WTC11 (cell line): Measurements from ENCODE around the gene TUBGCP6. TPM values are rescaled to one million over a fixed set of nuclear protein-coding genes. Genes with fewer than 3 reads are reported as not detected.

Experiments
- ATAC-seq: fragments of 200-7000 bp; cut with Tn5 transposase; 2 replicates; pipeline ENCODE4 v1.10.0; 2021; ENCODE audit warnings: mild to moderate bottlenecking, moderate library complexity
- CTCF ChIA-PET: fragments of 300-600 bp; sonication (Branson Sonifier 250); formaldehyde crosslinking; loops from one replicate; lab custom pipeline; 2021; ENCODE audit warnings: antibody characterized with exemption; lab: Charles Lee
- POLR2A ChIA-PET: fragments of 350-600 bp; sonication (Branson Sonifier 250); formaldehyde crosslinking; loops from one replicate; lab custom pipeline; 2021; ENCODE audit warnings: antibody characterized with exemption; lab: Charles Lee
- DNase-seq: peaks from one replicate; pipeline ENCODE4 v3.0.0; 2021; ENCODE audit warnings: low spot score
- H3K27ac Mint-ChIP-seq: 2 replicates; pipeline ENCODE4 v1.8.0; 2021; ENCODE audit warnings: mixed read lengths
- H3K27me3 Mint-ChIP-seq: 2 replicates; pipeline ENCODE4 v1.8.0; 2021; ENCODE audit warnings: low read depth, mild to moderate bottlenecking, moderate library complexity, mixed read lengths
- H3K36me3 Mint-ChIP-seq: 2 replicates; pipeline ENCODE4 v1.8.0; 2021; ENCODE audit warnings: mixed read lengths
- H3K4me1 Mint-ChIP-seq: 2 replicates; pipeline ENCODE4 v1.8.0; 2022; ENCODE audit warnings: mixed read lengths
- H3K4me3 Mint-ChIP-seq: 2 replicates; pipeline ENCODE4 v1.8.0; 2021; ENCODE audit warnings: mild to moderate bottlenecking, moderate library complexity, mixed read lengths
- H3K9me3 Mint-ChIP-seq: 2 replicates; pipeline ENCODE4 v1.8.0; 2021; ENCODE audit warnings: mixed read lengths
- CREB1 ChIP-seq: sonication (generic); formaldehyde crosslinking; IDR thresholded peaks from 2 replicates; pipeline ENCODE4 v1.8.0; 2023; ENCODE audit warnings: mild to moderate bottlenecking, missing genetic modification reagents
- CTCF ChIP-seq: fragments of 200-600 bp; IDR thresholded peaks from 2 replicates; pipeline ENCODE4 v1.8.0; 2022; ENCODE audit warnings: antibody characterized with exemption
- ESRRA ChIP-seq: sonication (generic); formaldehyde crosslinking; IDR thresholded peaks from 2 replicates; pipeline ENCODE4 v1.8.1; 2022; ENCODE audit warnings: mild to moderate bottlenecking, missing genetic modification reagents, borderline replicate concordance
- FOXJ3 ChIP-seq: sonication (generic); formaldehyde crosslinking; IDR thresholded peaks from 2 replicates; pipeline ENCODE4 v1.9.0; 2021; ENCODE audit warnings: missing genetic modification reagents, mild to moderate bottlenecking, borderline replicate concordance
- FOXP4 ChIP-seq: sonication (generic); formaldehyde crosslinking; IDR thresholded peaks from 2 replicates; pipeline ENCODE4 v1.8.0; 2022; ENCODE audit warnings: mild to moderate bottlenecking, missing genetic modification reagents
- GRHL2 ChIP-seq: fragments of 250-450 bp; sonication (Bioruptor Pico); IDR thresholded peaks from 2 replicates; pipeline ENCODE4 v1.8.0; 2022; ENCODE audit warnings: mild to moderate bottlenecking, moderate library complexity; ENCODE audit not compliant: insufficient replicate concordance, severe bottlenecking
- HMGA2 ChIP-seq: fragments of 250-450 bp; sonication (Bioruptor Pico); IDR thresholded peaks from 2 replicates; pipeline ENCODE4 v1.4.0; 2021; ENCODE audit warnings: mild to moderate bottlenecking, moderate library complexity
- JUN ChIP-seq: sonication (generic); formaldehyde crosslinking; IDR thresholded peaks from 2 replicates; pipeline ENCODE4 v1.8.0; 2023; ENCODE audit warnings: mild to moderate bottlenecking, missing genetic modification reagents
- KAT7 ChIP-seq: sonication (generic); formaldehyde crosslinking; IDR thresholded peaks from 2 replicates; pipeline ENCODE4 v1.8.1; 2023; ENCODE audit warnings: missing genetic modification reagents, mild to moderate bottlenecking, borderline replicate concordance
- NR1H2 ChIP-seq: sonication (generic); formaldehyde crosslinking; IDR thresholded peaks from 2 replicates; pipeline ENCODE4 v1.9.0; 2021; ENCODE audit warnings: mild to moderate bottlenecking, moderate library complexity, missing genetic modification reagents
- NR2C2 ChIP-seq: sonication (generic); formaldehyde crosslinking; IDR thresholded peaks from 2 replicates; pipeline ENCODE4 v1.8.0; 2022; ENCODE audit warnings: mild to moderate bottlenecking, missing genetic modification reagents
- NR3C1 ChIP-seq: sonication (generic); formaldehyde crosslinking; conservative IDR thresholded peaks from 2 replicates; pipeline ENCODE4 v1.8.1; 2023; ENCODE audit warnings: low read depth, mild to moderate bottlenecking, missing genetic modification reagents
- PRDM15 ChIP-seq: sonication (generic); formaldehyde crosslinking; IDR thresholded peaks from 2 replicates; pipeline ENCODE4 v1.8.0; 2022; ENCODE audit warnings: missing genetic modification reagents
- SMAD3 ChIP-seq: sonication (generic); formaldehyde crosslinking; IDR thresholded peaks from 2 replicates; pipeline ENCODE4 v1.8.0; 2022; ENCODE audit warnings: missing genetic modification reagents, mild to moderate bottlenecking, borderline replicate concordance
- TCF7 ChIP-seq: sonication (generic); formaldehyde crosslinking; IDR thresholded peaks from 2 replicates; pipeline ENCODE4 v1.8.0; 2022; ENCODE audit warnings: mild to moderate bottlenecking, low read depth, missing genetic modification reagents, moderate library complexity
- USF2 ChIP-seq: sonication (generic); formaldehyde crosslinking; IDR thresholded peaks from 2 replicates; pipeline ENCODE4 v1.8.1; 2023; ENCODE audit warnings: mild to moderate bottlenecking, missing genetic modification reagents, moderate library complexity
- ZNF121 ChIP-seq: sonication (generic); formaldehyde crosslinking; IDR thresholded peaks from 2 replicates; pipeline ENCODE4 v1.8.0; 2023; ENCODE audit warnings: missing genetic modification reagents
- ZNF263 ChIP-seq: sonication (generic); formaldehyde crosslinking; IDR thresholded peaks from 2 replicates; pipeline ENCODE4 v1.8.1; 2022; ENCODE audit warnings: low read depth, mild to moderate bottlenecking, moderate library complexity, missing genetic modification reagents
- ZNF512 ChIP-seq: sonication (generic); formaldehyde crosslinking; IDR thresholded peaks from 2 replicates; pipeline ENCODE4 v1.8.1; 2022; ENCODE audit warnings: missing genetic modification reagents, borderline replicate concordance
- total RNA-seq: library from RNA; stranded (reverse); gene quantifications from 3 replicates; pipeline ENCODE4 v1.2.3, GENCODE V29; 2021

TUBGCP6 gene
- total RNA-seq, 1 experiment from 2014 or later = 45.4 TPM

- no peak for TF ChIP-seq ZNF512 (CRISPR knock-in tag)
Observed at GRCh38 chr22:50270666-50271394, 26.0 kb upstream of the TUBGCP6 start (continued).

- no peak for TF ChIP-seq ZNF121 (CRISPR knock-in tag)
- no peak for TF ChIP-seq FOXJ3
- TF ChIP-seq NR1H2 (CRISPR knock-in tag) = no peak
- Mint-ChIP-seq H3K36me3 (peaks cover 4% of the 10 kb centered on the region), H3K27me3 (peaks cover 53% of the 10 kb centered on the region), H3K9me3 (no peaks in the 10 kb centered on the region), H3K27ac (no peak within 1 kb of the TSS), H3K4me3 (peak within 1 kb of the TSS; percentile 57), H3K4me1 (no peaks in the 10 kb centered on the region)
- ChIA-PET POLR2A (interaction anchor here (1.5 kb wide), 1 partner anchor 24 kb away, joined by 3 read pairs; no protein-coding TSS in a partner anchor), CTCF (interaction anchor here (1.0 kb wide), 1 partner anchor 79 kb away, joined by 4 read pairs; no protein-coding TSS in a partner anchor)
- peak; percentile 5; the same call in 1 of the 2 replicates for ATAC-seq
- peak; percentile 35 for DNase-seq
Observed at GRCh38 chr22:50269970-50270665, 25.3 kb upstream of the TUBGCP6 start, which contains the start of gene MAPK11. MAPK11 (minus strand) TSS chr22:50270380; CDS start chr22:50270292, 88 bp downstream.

- ChIA-PET POLR2A (interaction anchor here (1.5 kb wide), 1 partner anchor 24 kb away, joined by 3 read pairs; no protein-coding TSS in a partner anchor), CTCF (interaction anchor here (0.6 to 1.4 kb wide), 4 partner anchors 18 to 79 kb away, joined by 3 to 4 read pairs (median 4); partner anchors contain the start of gene HDAC10)
- peak overlapping the region; percentile 57 for H3K4me3 Mint-ChIP-seq
- DNase-seq (no peak), ATAC-seq (no peak)
- H3K27ac Mint-ChIP-seq = no peak overlapping the region
- peaks cover 54% of the 10 kb centered on the region for H3K27me3 Mint-ChIP-seq
- TF ChIP-seq USF2 (no peak), CTCF (no peak), ESRRA (CRISPR knock-in tag) (no peak), PRDM15 (CRISPR knock-in tag) (no peak), NR2C2 (CRISPR knock-in tag) (no peak), FOXP4 (CRISPR knock-in tag) (no peak), GRHL2 (CRISPR knock-in tag) (no peak), CREB1 (no peak), SMAD3 (CRISPR knock-in tag) (no peak), FOXJ3 (no peak), ZNF263 (CRISPR knock-in tag) (no peak), KAT7 (no peak), JUN (no peak), HMGA2 (no peak), NR3C1 (CRISPR knock-in tag) (no peak), TCF7 (CRISPR knock-in tag) (no peak)
- no peaks in the 10 kb centered on the region for H3K9me3 Mint-ChIP-seq
- H3K36me3 Mint-ChIP-seq = no peaks in the 10 kb centered on the region; the same call in 1 of the 2 replicates
- H3K4me1 Mint-ChIP-seq = no peaks in the 10 kb centered on the region
Observed at GRCh38 chr22:50269573-50269969, 24.7 kb upstream of the TUBGCP6 start.
